WTC11 (cell line): ENCODE data around the gene ACACA. TPM values are rescaled to one million over a fixed set of nuclear protein-coding genes. Genes with fewer than 3 reads are reported as not detected.

ENCODE experiments used
- ATAC-seq: fragments of 200-7000 bp; cut with Tn5 transposase; 2 replicates; pipeline ENCODE4 v1.10.0; 2021; ENCODE audit warnings: mild to moderate bottlenecking, moderate library complexity
- CTCF ChIA-PET: fragments of 300-600 bp; sonication (Branson Sonifier 250); formaldehyde crosslinking; loops from one replicate; lab custom pipeline; 2021; ENCODE audit warnings: antibody characterized with exemption; lab: Charles Lee
- POLR2A ChIA-PET: fragments of 350-600 bp; sonication (Branson Sonifier 250); formaldehyde crosslinking; loops from one replicate; lab custom pipeline; 2021; ENCODE audit warnings: antibody characterized with exemption; lab: Charles Lee
- DNase-seq: peaks from one replicate; pipeline ENCODE4 v3.0.0; 2021; ENCODE audit warnings: low spot score
- H3K27ac Mint-ChIP-seq: 2 replicates; pipeline ENCODE4 v1.8.0; 2021; ENCODE audit warnings: mixed read lengths
- H3K27me3 Mint-ChIP-seq: 2 replicates; pipeline ENCODE4 v1.8.0; 2021; ENCODE audit warnings: low read depth, mild to moderate bottlenecking, moderate library complexity, mixed read lengths
- H3K36me3 Mint-ChIP-seq: 2 replicates; pipeline ENCODE4 v1.8.0; 2021; ENCODE audit warnings: mixed read lengths
- H3K4me1 Mint-ChIP-seq: 2 replicates; pipeline ENCODE4 v1.8.0; 2022; ENCODE audit warnings: mixed read lengths
- H3K4me3 Mint-ChIP-seq: 2 replicates; pipeline ENCODE4 v1.8.0; 2021; ENCODE audit warnings: mild to moderate bottlenecking, moderate library complexity, mixed read lengths
- H3K9me3 Mint-ChIP-seq: 2 replicates; pipeline ENCODE4 v1.8.0; 2021; ENCODE audit warnings: mixed read lengths
- ARID4B ChIP-seq: sonication (generic); formaldehyde crosslinking; IDR thresholded peaks from 2 replicates; pipeline ENCODE4 v1.8.0; 2023; ENCODE audit warnings: missing genetic modification reagents, mild to moderate bottlenecking, borderline replicate concordance
- ATF1 ChIP-seq: sonication (generic); formaldehyde crosslinking; IDR thresholded peaks from 2 replicates; pipeline ENCODE4 v1.8.1; 2023; ENCODE audit warnings: mild to moderate bottlenecking, moderate library complexity, missing genetic modification reagents
- FOXK1 ChIP-seq: sonication (generic); formaldehyde crosslinking; IDR thresholded peaks from 2 replicates; pipeline ENCODE4 v1.8.0; 2022; ENCODE audit warnings: mild to moderate bottlenecking, moderate library complexity, missing genetic modification reagents
- IRF1 ChIP-seq: sonication (generic); formaldehyde crosslinking; IDR thresholded peaks from 2 replicates; pipeline ENCODE4 v1.8.0; 2023; ENCODE audit warnings: missing genetic modification reagents
- KAT7 ChIP-seq: sonication (generic); formaldehyde crosslinking; IDR thresholded peaks from 2 replicates; pipeline ENCODE4 v1.8.1; 2023; ENCODE audit warnings: missing genetic modification reagents, mild to moderate bottlenecking, borderline replicate concordance
- MYBL2 ChIP-seq: sonication (generic); formaldehyde crosslinking; IDR thresholded peaks from 2 replicates; pipeline ENCODE4 v1.8.1; 2023; ENCODE audit warnings: mild to moderate bottlenecking, moderate library complexity, missing genetic modification reagents
- NFATC4 ChIP-seq: fragments of 250-450 bp; sonication (Bioruptor Pico); IDR thresholded peaks from 2 replicates; pipeline ENCODE4 v1.9.0; 2021; ENCODE audit warnings: mild to moderate bottlenecking
- NFYB ChIP-seq: sonication (generic); formaldehyde crosslinking; conservative IDR thresholded peaks from 2 replicates; pipeline ENCODE4 v1.8.0; 2022; ENCODE audit warnings: low read depth, missing genetic modification reagents
- OVOL2 ChIP-seq: fragments of 250-450 bp; sonication (Bioruptor Pico); IDR thresholded peaks from 2 replicates; pipeline ENCODE4 v1.9.0; 2021; ENCODE audit warnings: mild to moderate bottlenecking, borderline replicate concordance
- TEAD4 ChIP-seq: sonication (generic); formaldehyde crosslinking; IDR thresholded peaks from 2 replicates; pipeline ENCODE4 v1.8.0; 2022; ENCODE audit warnings: mild to moderate bottlenecking, missing genetic modification reagents
- USF1 ChIP-seq: sonication (generic); formaldehyde crosslinking; IDR thresholded peaks from 2 replicates; pipeline ENCODE4 v1.8.0; 2022; ENCODE audit warnings: mild to moderate bottlenecking, missing genetic modification reagents
- USF2 ChIP-seq: sonication (generic); formaldehyde crosslinking; IDR thresholded peaks from 2 replicates; pipeline ENCODE4 v1.8.1; 2023; ENCODE audit warnings: mild to moderate bottlenecking, missing genetic modification reagents, moderate library complexity
- ZBTB21 ChIP-seq: sonication (generic); formaldehyde crosslinking; IDR thresholded peaks from 2 replicates; pipeline ENCODE4 v1.8.1; 2023; ENCODE audit warnings: mild to moderate bottlenecking, missing genetic modification reagents, borderline replicate concordance
- ZNF396 ChIP-seq: fragments of 250-450 bp; sonication (Bioruptor Pico); IDR thresholded peaks from 2 replicates; pipeline ENCODE4 v1.8.0; 2021; ENCODE audit warnings: mild to moderate bottlenecking, moderate library complexity, borderline replicate concordance
- ZNF423 ChIP-seq: fragments of 250-450 bp; sonication (Bioruptor Pico); IDR thresholded peaks from 2 replicates; pipeline ENCODE4 v2.1.2; 2022; ENCODE audit warnings: mild to moderate bottlenecking, moderate library complexity
- ZNF425 ChIP-seq: fragments of 250-450 bp; sonication (Bioruptor Pico); conservative IDR thresholded peaks from 2 replicates; pipeline ENCODE4 v1.9.0; 2021; ENCODE audit warnings: mild to moderate bottlenecking
- total RNA-seq: library from RNA; stranded (reverse); gene quantifications from 3 replicates; pipeline ENCODE4 v1.2.3, GENCODE V29; 2021
- TF ChIP-seq, protein P1 (sequence below): sonication (generic); formaldehyde crosslinking; IDR thresholded peaks from 2 replicates; pipeline ENCODE4 v1.8.1; 2023; ENCODE audit warnings: mild to moderate bottlenecking, missing genetic modification reagents, moderate library complexity

The ACACA gene
- total RNA-seq, 1 experiment from 2014 or later = 167 TPM

GRCh38 chr17:37300683-37301082, 106.0 kb downstream of the ACACA start (continued):
- TF ChIP-seq ZNF425 (CRISPR knock-in tag) (no peak), ATF1 (CRISPR knock-in tag) (no peak), IRF1 (CRISPR knock-in tag) (no peak), ZBTB21 (CRISPR knock-in tag) (no peak), FOXK1 (no peak)

DNA sequence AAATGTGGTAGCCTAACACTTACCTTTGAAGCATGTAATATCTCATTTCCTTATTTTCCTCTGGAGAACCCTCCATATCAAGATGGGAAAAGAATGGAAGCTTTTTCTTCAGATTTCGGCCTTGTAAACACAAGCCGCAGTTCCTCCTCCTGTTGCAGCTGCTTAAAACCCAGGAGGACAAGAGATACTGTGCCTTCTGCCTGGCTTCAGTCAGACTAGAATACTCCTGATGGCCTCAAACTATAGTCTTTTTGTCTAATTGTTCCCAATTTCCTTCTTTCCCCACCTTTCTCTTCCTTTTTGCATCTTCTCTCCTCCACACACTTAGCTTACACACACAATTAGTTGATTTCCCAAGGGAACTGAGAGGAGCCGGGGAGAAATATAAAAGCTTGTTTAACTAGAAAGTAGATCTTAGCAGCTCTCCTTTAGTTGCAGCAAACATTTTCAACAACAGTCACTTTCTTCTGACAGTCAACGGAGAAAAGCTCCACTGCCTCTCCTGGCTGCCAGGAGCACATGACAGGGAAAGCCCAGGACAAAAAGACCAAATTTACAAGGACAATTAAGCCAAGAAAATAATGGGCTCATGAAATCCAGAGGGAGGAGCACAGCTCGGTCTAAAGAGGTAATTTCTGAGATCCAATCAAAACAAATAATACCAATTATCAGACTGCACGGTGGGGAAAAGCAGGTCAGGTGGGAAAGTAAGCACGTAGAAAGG, 107.2 kb downstream of the ACACA start:
- CTCF ChIA-PET = interaction anchor here (0.6 to 4.3 kb wide), 6 partner anchors 13 to 504 kb away, joined by 3 to 28 read pairs (median 4); no protein-coding TSS in a partner anchor

GRCh38 chr17:37295888-37296287, 110.7 kb downstream of the ACACA start:
- ChIA-PET CTCF (no interaction called here), POLR2A (no interaction called here)
- no peak overlapping the region for H3K4me3 Mint-ChIP-seq
- H3K4me1 Mint-ChIP-seq = peaks cover 50% of the 10 kb centered on the region
- no peaks in the 10 kb centered on the region for H3K9me3 Mint-ChIP-seq
- ATAC-seq = no peak
- no peaks in the 10 kb centered on the region for H3K36me3 Mint-ChIP-seq
- no peak for DNase-seq
- no peak overlapping the region for H3K27ac Mint-ChIP-seq
- no peaks in the 10 kb centered on the region for H3K27me3 Mint-ChIP-seq
- no peak for TF ChIP-seq NFATC4 (CRISPR knock-in tag)
- no peak for TF ChIP-seq TEAD4 (CRISPR knock-in tag)
- no peak for TF ChIP-seq ATF1 (CRISPR knock-in tag)
- no peak for TF ChIP-seq ARID4B
- TF ChIP-seq, protein P1, sequence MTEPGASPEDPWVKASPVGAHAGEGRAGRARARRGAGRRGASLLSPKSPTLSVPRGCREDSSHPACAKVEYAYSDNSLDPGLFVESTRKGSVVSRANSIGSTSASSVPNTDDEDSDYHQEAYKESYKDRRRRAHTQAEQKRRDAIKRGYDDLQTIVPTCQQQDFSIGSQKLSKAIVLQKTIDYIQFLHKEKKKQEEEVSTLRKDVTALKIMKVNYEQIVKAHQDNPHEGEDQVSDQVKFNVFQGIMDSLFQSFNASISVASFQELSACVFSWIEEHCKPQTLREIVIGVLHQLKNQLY (CRISPR knock-in tag) = no peak
- no peak for TF ChIP-seq ZNF396 (CRISPR knock-in tag)
- no peak for TF ChIP-seq KAT7
- TF ChIP-seq OVOL2 (CRISPR knock-in tag) = no peak
- no peak for TF ChIP-seq ZNF423 (CRISPR knock-in tag)
- no peak for TF ChIP-seq MYBL2 (CRISPR knock-in tag)
- no peak for TF ChIP-seq NFYB (CRISPR knock-in tag)

More for the DNA sequence above, 107.2 kb downstream of the ACACA start:
- no peak for DNase-seq
- Mint-ChIP-seq H3K36me3 (0 out of 2 replicates have a peak, but pooled peaks cover 2% of the 10 kb centered on the region), H3K27me3 (no peaks in the 10 kb centered on the region), H3K4me3 (peak overlapping the region; percentile 19), H3K27ac (peak overlapping the region; percentile 95), H3K9me3 (no peaks in the 10 kb centered on the region), H3K4me1 (peaks cover 44% of the 10 kb centered on the region)
- no peak; the same call in 1 of the 2 replicates for ATAC-seq
- TF ChIP-seq USF2 (CRISPR knock-in tag) (no peak), USF1 (CRISPR knock-in tag) (peak; percentile 38; the same call in 1 of the 2 replicates)
- POLR2A ChIA-PET = interaction anchor here (0.6 kb wide), 1 partner anchor 33 kb away, joined by 5 read pairs; no protein-coding TSS in a partner anchor
